CD4-positive, alpha-beta T cell treated with Interleukin-4 for 1 hour (primary cell): Measurements from ENCODE around the gene CTU2.

Experiments used
- DNase-seq, 2 donors: peaks; one replicate each; pipeline ENCODE4 v3.0.0-alpha.2; 2020 to 2022

CTU2 gene

GRCh38 chr16:88747588-88748301 lies 41.4 kb downstream of the CTU2 start:
- peak; percentile 26 to 51 for DNase-seq

- no peak for DNase-seq
Measured at GRCh38 chr16:88748364-88748763, 42.1 kb downstream of the CTU2 start.

- no peak for DNase-seq
Measured at GRCh38 chr16:88749358-88749757, 43.1 kb downstream of the CTU2 start.

DNA sequence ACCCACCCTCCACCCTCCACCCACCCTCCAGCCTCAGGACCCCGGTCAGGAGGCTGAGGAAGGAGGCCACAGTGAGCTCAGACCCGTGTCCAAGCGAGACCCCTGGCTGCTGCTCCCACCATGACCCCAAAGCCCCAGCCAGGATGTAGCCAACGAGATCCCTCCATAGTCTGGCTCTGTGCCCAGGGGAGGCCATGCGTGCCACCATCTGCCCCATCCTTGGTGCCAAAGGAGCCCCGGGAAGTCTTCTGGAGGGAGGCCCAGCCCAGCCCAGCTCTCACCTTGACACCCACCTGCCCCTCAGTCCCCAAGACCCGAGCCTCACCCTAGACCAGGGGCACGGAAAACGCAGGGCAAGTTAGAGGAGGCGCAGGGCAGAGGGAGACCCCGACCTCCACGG lies 44.6 kb downstream of the CTU2 start:
- DNase-seq = no peak

DNA sequence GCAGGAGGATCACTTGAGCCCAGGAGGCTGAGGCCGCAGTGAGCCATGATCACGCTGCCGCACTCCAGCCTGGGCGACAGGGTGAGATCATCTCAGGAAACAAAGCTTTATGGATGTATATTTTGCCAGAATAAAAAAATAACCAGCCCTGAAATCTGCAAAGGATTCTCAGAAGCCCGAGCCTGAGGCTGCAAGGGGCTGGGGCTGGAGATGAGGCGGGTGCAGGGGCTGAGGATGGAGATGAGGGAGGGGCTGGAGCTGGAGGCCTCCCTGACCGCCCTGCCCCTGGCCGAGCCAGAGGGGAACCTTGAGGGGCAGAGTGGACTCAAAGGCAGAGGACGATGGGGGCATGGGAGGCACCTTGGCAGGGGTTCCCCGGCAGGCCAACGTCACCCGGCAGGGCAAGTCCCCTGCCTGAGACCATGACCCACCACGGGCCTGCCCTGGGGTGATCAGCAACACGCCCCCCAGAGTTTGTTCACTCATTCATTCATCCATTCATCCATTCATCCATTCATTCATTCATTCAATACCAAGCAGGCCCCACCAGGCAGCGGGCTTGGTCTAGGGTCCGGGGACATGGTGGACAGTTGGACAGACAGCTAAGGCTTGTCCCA lies 46.2 kb downstream of the CTU2 start:
- no peak for DNase-seq

DNA sequence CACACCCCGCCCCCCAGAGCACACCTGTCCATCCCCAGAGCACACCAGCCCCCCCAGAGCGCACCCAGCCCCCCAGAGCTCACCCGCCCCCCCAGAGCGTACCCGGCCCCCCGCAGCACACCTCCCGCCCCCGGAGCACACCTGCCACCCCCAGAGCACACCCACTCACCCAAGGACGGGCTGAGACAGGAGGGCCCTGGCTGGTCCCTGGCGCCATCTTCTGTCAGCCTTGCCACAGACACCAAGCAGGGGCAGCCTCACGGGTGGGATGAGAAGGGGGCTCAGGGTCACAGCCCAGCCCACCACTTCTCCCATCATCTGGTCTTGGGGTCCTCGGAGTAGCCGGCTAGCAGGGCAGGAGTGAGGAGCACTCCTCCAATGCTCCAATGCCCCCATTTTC lies 46.9 kb downstream of the CTU2 start:
- no peak for DNase-seq

GRCh38 chr16:88753602-88754001 lies 47.3 kb downstream of the CTU2 start:
- DNase-seq = no peak

DNA sequence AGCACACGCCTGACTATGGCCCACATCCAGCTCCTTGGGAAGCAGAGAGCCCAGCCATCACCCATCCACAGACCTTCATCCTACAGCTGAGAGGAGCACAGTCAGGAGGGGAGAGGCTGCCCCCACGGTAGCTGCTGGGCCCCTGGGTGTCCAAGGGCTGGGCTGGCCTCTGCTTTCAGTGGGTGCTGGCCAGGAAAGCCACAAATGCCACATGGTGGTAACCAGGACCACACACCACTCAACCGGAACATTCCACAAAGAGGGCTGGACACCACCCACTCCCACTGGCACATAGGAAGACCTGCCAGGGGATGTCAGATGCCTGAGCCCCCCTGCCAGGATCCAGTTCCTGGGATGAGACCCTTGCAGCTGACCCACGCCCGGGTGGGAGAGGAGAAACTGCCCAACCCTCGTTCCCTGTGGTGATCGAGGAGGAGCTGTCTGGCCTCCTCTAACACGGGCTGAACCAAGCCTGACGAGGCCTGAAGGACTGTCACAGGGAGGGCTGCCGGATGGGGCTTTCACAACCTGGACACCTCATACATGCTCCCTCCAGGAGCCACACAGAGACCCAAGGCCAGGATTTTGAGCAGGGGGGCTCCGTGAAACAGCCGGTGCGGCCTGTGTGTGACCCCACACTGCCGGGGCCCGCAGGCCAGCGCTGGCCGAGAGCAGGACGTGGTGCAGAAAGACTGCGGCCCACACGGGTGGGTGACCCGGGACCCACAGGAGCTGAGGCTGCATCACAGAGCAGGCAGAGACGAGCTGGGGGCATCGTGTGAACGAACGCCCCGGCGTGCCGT lies 48.0 kb downstream of the CTU2 start:
- DNase-seq = no peak

- DNase-seq = peak in 1 of 2 donors; percentile 34
Measured at GRCh38 chr16:88754912-88755744, 48.8 kb downstream of the CTU2 start.

- DNase-seq = no peak
Measured at GRCh38 chr16:88755745-88756443, 49.6 kb downstream of the CTU2 start.

GRCh38 chr16:88758227-88758943 lies 52.1 kb downstream of the CTU2 start:
- DNase-seq = no peak

- no peak for DNase-seq
Measured at GRCh38 chr16:88758944-88759244, 52.6 kb downstream of the CTU2 start.

DNA sequence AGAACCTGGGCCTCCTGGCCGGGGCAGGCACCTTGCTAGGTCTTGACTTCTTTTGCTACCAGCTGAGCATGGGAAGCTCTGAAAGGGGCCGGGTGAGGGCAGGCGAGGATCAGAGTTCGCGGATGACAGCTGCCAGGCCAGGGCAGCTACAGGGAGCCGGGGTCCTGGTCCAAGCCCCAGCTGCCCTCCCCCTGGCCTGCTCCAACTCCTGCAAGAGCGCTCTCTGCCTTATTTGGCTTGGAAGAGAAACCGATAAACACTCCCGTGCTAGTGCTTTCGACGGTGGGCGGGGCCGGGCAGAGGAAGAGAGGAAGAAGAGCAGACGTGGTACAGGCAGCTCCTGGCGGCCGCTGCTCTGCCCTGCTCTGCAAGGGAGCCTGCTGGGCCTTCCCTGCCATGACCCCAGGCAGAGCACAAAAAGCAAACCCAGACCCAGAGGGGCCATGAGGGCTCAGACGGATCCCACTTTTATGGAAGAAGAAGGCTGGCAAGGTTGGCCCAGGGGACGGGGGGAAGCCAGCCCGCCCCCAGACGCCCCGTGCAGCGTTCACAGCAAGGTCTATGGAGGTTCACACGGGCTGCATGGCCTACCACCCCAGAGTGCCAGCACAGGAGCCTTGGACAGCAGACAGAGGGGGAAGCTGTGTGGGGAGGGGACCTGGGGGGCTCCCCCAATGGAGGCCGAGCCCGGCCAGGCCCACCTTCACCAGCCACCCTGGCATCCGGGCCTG lies 53.1 kb downstream of the CTU2 start:
- peak; percentile 30 to 56 for DNase-seq

GRCh38 chr16:88759976-88760350 lies 53.7 kb downstream of the CTU2 start:
- no peak for DNase-seq

- no peak for DNase-seq
Measured at GRCh38 chr16:88760424-88761142, 54.3 kb downstream of the CTU2 start.

- no peak for DNase-seq
Measured at GRCh38 chr16:88761143-88761534, 54.8 kb downstream of the CTU2 start.

GRCh38 chr16:88761830-88762229 lies 55.5 kb downstream of the CTU2 start:
- DNase-seq = no peak

GRCh38 chr16:88762258-88762870 lies 56.1 kb downstream of the CTU2 start:
- no peak for DNase-seq

GRCh38 chr16:88762941-88763340 lies 56.6 kb downstream of the CTU2 start:
- no peak for DNase-seq

- DNase-seq = no peak
Measured at GRCh38 chr16:88763502-88764053, 57.3 kb downstream of the CTU2 start.
